Adrenal gland (tissue), 5 donors: ENCODE data around the gene RRM2.

Experiments used
- POLR2A ChIP-seq, 2 donors: fragments of 450-650 bp; IDR thresholded peaks; one replicate each; pipeline ENCODE4 v1.6.1; 2017; ENCODE audit warnings: antibody characterized with exemption in 2 of 2, mild to moderate bottlenecking in 2 of 2, moderate library complexity in 1 of 2
- TF ChIP-seq, protein P1 (sequence below), 6 experiments: fragments of 450-650 bp in 4 of 6; fragments of 200-600 bp in 2 of 6; sonication (generic) in 1 of 6; IDR thresholded peaks; 1 replicate in 5 of 6; 2 replicates in 1 of 6; pipeline versions ENCODE4 v1.5.1 to v1.8.0; 2016 to 2021; ENCODE audit warnings: antibody characterized with exemption in 6 of 6, mild to moderate bottlenecking in 2 of 6, moderate library complexity in 1 of 6
- donor health status: DM: no; HTN: no; CAD: no.

DNA sequence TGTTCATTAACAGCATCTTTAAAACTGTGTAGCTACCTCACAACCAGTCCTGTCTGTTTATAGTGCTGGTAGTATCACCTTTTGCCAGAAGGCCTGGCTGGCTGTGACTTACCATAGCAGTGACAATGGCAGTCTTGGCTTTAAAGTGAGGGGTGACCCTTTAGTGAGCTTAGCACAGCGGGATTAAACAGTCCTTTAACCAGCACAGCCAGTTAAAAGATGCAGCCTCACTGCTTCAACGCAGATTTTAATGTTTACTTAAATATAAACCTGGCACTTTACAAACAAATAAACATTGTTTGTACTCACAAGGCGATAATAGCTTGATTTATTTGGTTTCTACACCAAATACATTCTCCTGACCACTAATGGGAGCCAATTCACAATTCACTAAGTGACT is 7.0 kb downstream of the RRM2 start:
- TF ChIP-seq, protein P1, sequence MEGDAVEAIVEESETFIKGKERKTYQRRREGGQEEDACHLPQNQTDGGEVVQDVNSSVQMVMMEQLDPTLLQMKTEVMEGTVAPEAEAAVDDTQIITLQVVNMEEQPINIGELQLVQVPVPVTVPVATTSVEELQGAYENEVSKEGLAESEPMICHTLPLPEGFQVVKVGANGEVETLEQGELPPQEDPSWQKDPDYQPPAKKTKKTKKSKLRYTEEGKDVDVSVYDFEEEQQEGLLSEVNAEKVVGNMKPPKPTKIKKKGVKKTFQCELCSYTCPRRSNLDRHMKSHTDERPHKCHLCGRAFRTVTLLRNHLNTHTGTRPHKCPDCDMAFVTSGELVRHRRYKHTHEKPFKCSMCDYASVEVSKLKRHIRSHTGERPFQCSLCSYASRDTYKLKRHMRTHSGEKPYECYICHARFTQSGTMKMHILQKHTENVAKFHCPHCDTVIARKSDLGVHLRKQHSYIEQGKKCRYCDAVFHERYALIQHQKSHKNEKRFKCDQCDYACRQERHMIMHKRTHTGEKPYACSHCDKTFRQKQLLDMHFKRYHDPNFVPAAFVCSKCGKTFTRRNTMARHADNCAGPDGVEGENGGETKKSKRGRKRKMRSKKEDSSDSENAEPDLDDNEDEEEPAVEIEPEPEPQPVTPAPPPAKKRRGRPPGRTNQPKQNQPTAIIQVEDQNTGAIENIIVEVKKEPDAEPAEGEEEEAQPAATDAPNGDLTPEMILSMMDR (IDR thresholded peaks at IDR 0.05), result no peak
- no peak for TF ChIP-seq POLR2A (IDR thresholded peaks at IDR 0.05)
